Esophagus muscularis mucosa (tissue), 4 donors: ENCODE measurements around the gene GRHL3. TPM values are rescaled to one million over a fixed set of nuclear protein-coding genes. Genes with fewer than 3 reads are reported as not detected.

Experiments
- DNase-seq: peaks from one replicate; pipeline ENCODE4 v3.0.0-alpha.2; 2017; ENCODE audit errors: extremely low spot score
- H3K27ac ChIP-seq, 4 donors: fragments of 200-600 bp; sonication (generic); replicated peaks in 1 of 4; 1 replicate in 3 of 4; 2 replicates in 1 of 4; pipeline ENCODE4 v1.5.1; 2016 to 2019; ENCODE audit warnings: mild to moderate bottlenecking in 1 of 4
- H3K27me3 ChIP-seq, 4 donors: fragments of 200-600 bp; sonication (generic); one replicate each; pipeline versions ENCODE4 v1.5.1 to v1.6.0; 2016 to 2019
- H3K36me3 ChIP-seq, 4 donors: fragments of 200-600 bp; sonication (generic); one replicate each; pipeline ENCODE4 v1.5.1; 2016 to 2019
- H3K4me1 ChIP-seq, 4 donors: fragments of 200-600 bp; sonication (generic); one replicate each; pipeline ENCODE4 v1.5.1; 2016 to 2019
- H3K4me3 ChIP-seq, 4 donors: fragments of 200-600 bp; sonication (generic); 1 replicate in 2 of 4; 2 replicates in 2 of 4; pipeline ENCODE4 v1.5.1; 2016 to 2019; ENCODE audit warnings: mild to moderate bottlenecking in 4 of 4, moderate library complexity in 1 of 4
- H3K9me3 ChIP-seq, 4 donors: fragments of 200-600 bp; sonication (generic); 1 replicate in 3 of 4; 2 replicates in 1 of 4; pipeline ENCODE4 v1.5.1; 2016 to 2019
- CTCF ChIP-seq, 3 experiments: fragments of 200-600 bp in 2 of 3; fragments of 450-650 bp in 1 of 3; sonication (generic) in 2 of 3; IDR thresholded peaks; one replicate each; pipeline ENCODE4 v1.5.1; 2017 to 2019; ENCODE audit warnings: antibody characterized with exemption in 3 of 3, mild to moderate bottlenecking in 2 of 3, moderate library complexity in 1 of 3
- EP300 ChIP-seq: sonication (generic); formaldehyde crosslinking; IDR thresholded peaks from one replicate; pipeline ENCODE4 v1.6.1; 2017; ENCODE audit warnings: antibody characterized with exemption
- POLR2A ChIP-seq: fragments of 450-650 bp; IDR thresholded peaks from one replicate; pipeline ENCODE4 v1.6.1; 2017; ENCODE audit warnings: antibody characterized with exemption, moderate library complexity, mild to moderate bottlenecking, low read depth
- POLR2AphosphoS5 ChIP-seq, 2 donors: sonication (generic); formaldehyde crosslinking; IDR thresholded peaks; one replicate each; pipeline ENCODE4 v1.6.1; 2017; ENCODE audit warnings: antibody characterized with exemption in 2 of 2
- WGBS: methylation state at CpG from one replicate; pipeline ENCODE4 v1.1.5; 2018; 5-methylcytosine and 5-hydroxymethylcytosine counted together
- intact Hi-C: fragments of 100-400 bp; cut with DNase I; formaldehyde crosslinking; loops from one replicate; pipeline ENCODE4 v1.15.1; 2023
- total RNA-seq, 4 donors: library from RNA; depleted of rRNA; stranded (reverse); fragments of >200 nt; gene quantifications; one replicate each; pipeline versions ENCODE4 v1.1.0 to v1.2.1, GENCODE V29; 2016

The GRHL3 gene
- total RNA-seq, 4 donors from 2014 or later = not detected

DNA sequence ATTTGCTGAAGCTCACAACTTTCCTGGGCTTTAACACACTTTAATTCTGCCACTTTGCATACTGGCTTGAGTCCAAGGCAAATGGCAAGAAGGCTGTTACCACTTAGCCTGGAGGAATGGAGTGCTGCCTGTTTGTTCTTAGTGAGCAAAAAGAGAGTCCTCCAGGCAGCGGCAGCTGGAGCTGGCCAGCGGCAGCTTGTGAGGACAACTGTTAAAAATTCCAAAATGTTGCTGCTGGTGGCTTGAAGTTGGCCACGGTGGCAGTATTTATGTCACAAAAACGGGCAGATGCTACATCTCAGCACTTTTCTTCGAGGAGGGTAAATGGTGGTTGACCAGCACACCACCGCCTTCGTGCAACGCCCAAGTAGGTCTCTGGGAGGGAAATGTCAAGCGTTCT is 67.1 kb downstream of the GRHL3 start:
- no peak for TF ChIP-seq POLR2A
- no peak for TF ChIP-seq CTCF (IDR thresholded peaks at IDR 0.05)
- TF ChIP-seq POLR2AphosphoS5 (IDR thresholded peaks at IDR 0.05) = no peak

DNA sequence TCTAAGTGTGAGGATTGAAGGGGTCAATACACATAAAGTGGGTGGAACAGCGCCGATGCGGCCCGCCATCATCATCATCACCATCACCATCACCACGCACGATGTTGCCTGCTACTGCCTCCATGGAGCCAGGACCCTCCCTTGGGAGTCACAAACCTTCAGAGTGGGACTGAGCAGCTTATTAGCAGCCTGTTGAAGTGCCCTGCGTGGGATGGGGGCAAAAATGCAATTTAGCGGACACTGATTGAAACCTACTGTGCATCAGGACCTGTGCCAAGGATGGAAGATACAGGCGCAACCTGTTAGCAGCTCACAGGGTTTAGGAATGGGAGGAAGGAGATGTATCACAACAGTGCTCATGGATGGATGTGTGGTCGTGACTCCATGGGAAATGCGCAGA is 67.8 kb downstream of the GRHL3 start:
- Histone ChIP-seq H3K27ac (no peak overlapping the region), H3K4me3 (no peak overlapping the region), H3K27me3 (no peaks in the 10 kb centered on the region), H3K9me3 (no peaks in the 10 kb centered on the region), H3K4me1 (peaks cover 4 to 13% (median 10%) of the 10 kb centered on the region in 4 donors), H3K36me3 (peaks cover 0 to 43% (median 1%) of the 10 kb centered on the region in 4 donors)
- TF ChIP-seq POLR2AphosphoS5 (IDR thresholded peaks at IDR 0.05) (no peak), EP300 (no peak), CTCF (IDR thresholded peaks at IDR 0.05) (no peak), POLR2A (no peak)
- DNase-seq = peak; percentile 45
- intact Hi-C loops = no loop called here
- 97% methylated on average over 11 of the region's 11 CpGs for WGBS

More for the DNA sequence above, 67.1 kb downstream of the GRHL3 start:
- H3K27ac ChIP-seq = no peak overlapping the region
- no peaks in the 10 kb centered on the region for H3K9me3 ChIP-seq
- no peaks in the 10 kb centered on the region for H3K27me3 ChIP-seq
- DNase-seq = peak; percentile 57
- intact Hi-C loops = no loop called here
- 98% methylated on average over 9 of the region's 9 CpGs for whole genome bisulfite sequencing
- peaks cover 4 to 7% (median 5%) of the 10 kb centered on the region in 4 donors for H3K4me1 ChIP-seq
- H3K36me3 ChIP-seq = peaks cover 0 to 48% (median 4%) of the 10 kb centered on the region in 4 donors
- no peak overlapping the region for H3K4me3 ChIP-seq

GRCh38 chr1:24387636-24388175 is 68.5 kb downstream of the GRHL3 start:
- peaks cover 0 to 35% (median 0%) of the 10 kb centered on the region in 4 donors for H3K36me3 ChIP-seq
- no peak overlapping the region for H3K4me3 ChIP-seq
- no peaks in the 10 kb centered on the region for H3K9me3 ChIP-seq
- peak; percentile 5 for DNase-seq
- 89% methylated on average over 1 of the region's 1 CpG for WGBS
- H3K4me1 ChIP-seq = peaks cover 4 to 19% (median 16%) of the 10 kb centered on the region in 4 donors
- intact Hi-C loops = no loop called here
- no peaks in the 10 kb centered on the region for H3K27me3 ChIP-seq
- H3K27ac ChIP-seq = no peak overlapping the region
- no peak for TF ChIP-seq CTCF (IDR thresholded peaks at IDR 0.05)
- no peak for TF ChIP-seq POLR2A
- no peak for TF ChIP-seq POLR2AphosphoS5 (IDR thresholded peaks at IDR 0.05)
- no peak for TF ChIP-seq EP300

GRCh38 chr1:24388331-24388885 is 69.3 kb downstream of the GRHL3 start:
- peak; percentile 75 for DNase-seq
- TF ChIP-seq POLR2AphosphoS5 (IDR thresholded peaks at IDR 0.05) (no peak), CTCF (IDR thresholded peaks at IDR 0.05) (no peak), EP300 (no peak), POLR2A (no peak)
- H3K4me3 ChIP-seq = no peak overlapping the region
- H3K4me1 ChIP-seq = peaks cover 4 to 19% (median 16%) of the 10 kb centered on the region in 4 donors
- WGBS = 91% methylated on average over 7 of the region's 8 CpGs
- peaks cover 0 to 28% (median 0%) of the 10 kb centered on the region in 4 donors for H3K36me3 ChIP-seq
- no peaks in the 10 kb centered on the region for H3K9me3 ChIP-seq
- no peaks in the 10 kb centered on the region for H3K27me3 ChIP-seq
- intact Hi-C loops = no loop called here
- H3K27ac ChIP-seq = no peak overlapping the region
